NCI-H2196 treated with DMSO at 0.1 percent for 48 hours (cell line): Measurements from ENCODE around the gene DAPK3.
A peak's percentile ranks its signal among the peaks of the same experiment; 100 is the strongest.
"Not testable (repeated sequence)": the region's sequence is repeated elsewhere in the genome, so short reads cannot be mapped to it uniquely, and the experiment has no call there.

Source experiments
- DNase-seq: peaks from one replicate; lab custom pipeline; 2025; ENCODE audit not compliant: unreplicated experiment; lab: John Stamatoyannopoulos, UW

The DAPK3 gene

GRCh38 chr19:4005436-4005835 is 34.5 kb upstream of the DAPK3 start:
- not testable (repeated sequence) for DNase-seq

DNA sequence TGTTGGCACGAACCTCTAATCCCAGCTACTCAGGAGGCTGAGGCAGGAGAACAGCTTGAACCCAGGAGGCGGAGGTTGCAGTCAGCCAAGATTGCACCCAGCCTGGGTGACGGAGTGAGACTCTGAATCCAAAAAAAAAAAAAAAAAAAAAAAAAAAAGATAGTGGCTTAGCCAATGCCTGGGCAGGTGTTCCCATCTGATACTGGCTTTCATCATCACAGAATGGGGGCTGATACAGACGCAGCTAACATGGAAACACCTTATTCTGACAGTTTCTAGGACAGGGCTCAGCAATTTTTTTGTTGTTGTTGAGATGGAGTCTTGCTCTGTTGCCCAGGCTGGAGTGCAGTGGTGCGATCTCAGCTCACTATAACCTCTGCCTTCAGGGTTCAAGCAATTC is 29.9 kb upstream of the DAPK3 start:
- DNase-seq: not testable (repeated sequence)

DNA sequence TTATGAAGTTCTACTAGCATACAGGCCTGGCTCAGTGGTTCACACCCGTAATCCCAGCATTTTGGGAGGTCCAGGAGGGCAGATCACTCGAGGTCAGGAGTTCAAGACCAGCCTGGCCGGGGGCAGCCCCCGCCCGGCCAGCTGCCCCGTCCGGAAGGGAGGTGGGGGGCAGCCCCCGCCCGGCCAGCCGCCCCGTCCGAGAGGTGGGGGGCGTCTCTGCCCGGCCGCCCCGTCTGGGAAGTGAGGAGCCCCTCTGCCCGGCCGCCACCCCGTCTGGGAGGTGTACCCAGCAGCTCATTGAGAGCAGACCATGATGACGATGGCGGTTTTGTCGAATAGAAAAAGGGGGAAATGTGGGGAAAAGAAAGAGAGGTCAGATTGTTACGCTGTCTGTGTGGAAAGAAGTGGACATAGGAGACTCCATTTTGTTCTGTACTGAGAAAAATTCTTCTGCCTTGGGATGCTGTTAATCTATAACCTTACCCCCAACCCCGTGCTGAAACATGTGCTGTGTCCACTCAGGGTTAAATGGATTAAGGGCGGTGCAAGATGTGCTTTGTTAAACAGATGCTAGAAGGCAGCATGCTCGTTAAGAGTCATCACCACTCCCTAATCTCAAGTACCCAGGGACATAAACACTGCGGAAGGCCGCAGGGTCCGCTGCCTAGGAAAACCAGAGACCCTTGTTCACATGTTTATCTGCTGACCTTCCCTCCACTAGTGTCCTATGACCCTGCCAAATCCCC is 27.9 kb upstream of the DAPK3 start:
- DNase-seq: not testable (repeated sequence)

GRCh38 chr19:3995607-3996006 is 24.7 kb upstream of the DAPK3 start:
- DNase-seq: no peak

DNA sequence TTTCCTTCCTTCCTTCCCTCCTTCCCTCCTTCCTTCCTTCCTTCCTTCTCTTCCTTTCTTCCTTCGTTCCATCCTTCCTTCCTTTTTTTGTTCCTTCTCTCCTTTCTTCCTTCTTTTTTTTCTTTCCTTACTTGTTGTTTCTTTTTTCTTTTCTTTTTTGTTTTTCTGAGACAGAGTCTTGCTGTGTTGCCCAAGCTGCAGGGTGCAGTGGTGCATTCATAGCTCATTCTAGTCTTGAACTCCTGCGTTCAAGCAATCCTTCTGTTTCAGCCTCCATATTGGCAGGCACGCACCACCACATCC is 19.9 kb upstream of the DAPK3 start:
- DNase-seq: no peak

- DNase-seq: peak; percentile 81
Measured at GRCh38 chr19:3987619-3988371, 16.9 kb upstream of the DAPK3 start.

DNA sequence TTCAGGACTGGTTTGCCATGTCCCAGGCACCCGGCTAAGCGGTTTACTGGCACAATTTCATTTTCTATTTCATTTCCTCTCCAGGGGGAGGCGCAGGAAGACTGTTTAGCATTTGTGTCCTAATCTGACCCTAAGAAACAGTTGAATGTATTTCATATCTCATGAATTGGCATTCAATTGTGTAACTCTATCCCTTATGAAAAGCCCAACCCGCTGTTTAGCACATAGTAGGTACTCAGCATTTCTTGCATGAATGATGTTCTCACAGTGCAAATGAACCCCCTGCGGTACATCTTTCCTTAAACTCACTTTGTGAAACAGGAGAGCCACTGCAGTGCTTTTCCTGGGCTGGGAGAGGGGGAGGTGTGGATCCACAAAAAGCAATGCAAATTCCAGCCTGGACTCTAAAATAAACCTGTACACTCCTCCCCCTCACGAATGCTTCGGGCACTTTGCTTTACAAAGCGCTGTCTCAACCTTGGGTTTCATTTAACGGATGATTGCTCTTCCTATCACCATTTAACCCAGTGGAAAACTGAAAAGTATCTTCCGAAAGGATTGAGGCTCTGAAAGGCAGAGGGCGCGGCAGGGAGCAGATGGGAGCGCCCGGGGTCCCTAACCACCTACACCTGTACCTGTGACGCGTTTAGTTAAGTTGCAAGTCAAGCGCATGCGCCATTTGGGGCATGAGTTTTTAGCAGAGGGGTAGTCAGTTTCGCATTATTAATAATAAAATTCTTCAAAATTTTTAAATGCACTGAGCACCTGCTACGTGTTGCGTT is 15.6 kb upstream of the DAPK3 start:
- DNase-seq: peak; percentile 87

DNA sequence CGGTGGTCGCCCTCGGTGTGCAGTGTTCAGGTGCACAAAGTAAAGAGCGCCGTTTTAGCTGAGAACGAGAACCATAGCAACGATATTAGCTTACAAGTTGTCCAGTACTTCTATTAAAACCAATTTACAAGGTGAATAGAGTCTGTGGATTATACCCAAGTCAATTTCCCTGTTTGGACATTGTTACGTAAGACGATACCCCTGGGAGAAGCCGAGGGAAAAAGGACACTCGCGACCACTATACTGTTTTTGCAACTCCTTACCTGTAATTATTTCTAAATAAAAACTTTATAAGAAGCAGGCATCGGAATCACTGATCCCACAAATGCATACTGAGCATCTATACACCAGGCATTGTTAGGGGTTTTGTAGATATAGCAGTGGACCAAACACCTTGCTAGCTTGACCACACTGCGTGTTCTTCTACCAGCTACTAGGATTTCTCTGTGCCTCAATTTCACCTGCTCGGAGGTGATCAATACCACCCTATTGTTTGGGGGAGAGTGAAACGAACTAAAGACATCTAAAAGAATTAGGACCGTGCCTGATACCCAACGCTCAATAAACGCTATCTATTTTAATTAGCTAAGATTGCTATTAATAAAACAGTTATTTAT is 14.9 kb upstream of the DAPK3 start:
- DNase-seq: peak; percentile 52

DNA sequence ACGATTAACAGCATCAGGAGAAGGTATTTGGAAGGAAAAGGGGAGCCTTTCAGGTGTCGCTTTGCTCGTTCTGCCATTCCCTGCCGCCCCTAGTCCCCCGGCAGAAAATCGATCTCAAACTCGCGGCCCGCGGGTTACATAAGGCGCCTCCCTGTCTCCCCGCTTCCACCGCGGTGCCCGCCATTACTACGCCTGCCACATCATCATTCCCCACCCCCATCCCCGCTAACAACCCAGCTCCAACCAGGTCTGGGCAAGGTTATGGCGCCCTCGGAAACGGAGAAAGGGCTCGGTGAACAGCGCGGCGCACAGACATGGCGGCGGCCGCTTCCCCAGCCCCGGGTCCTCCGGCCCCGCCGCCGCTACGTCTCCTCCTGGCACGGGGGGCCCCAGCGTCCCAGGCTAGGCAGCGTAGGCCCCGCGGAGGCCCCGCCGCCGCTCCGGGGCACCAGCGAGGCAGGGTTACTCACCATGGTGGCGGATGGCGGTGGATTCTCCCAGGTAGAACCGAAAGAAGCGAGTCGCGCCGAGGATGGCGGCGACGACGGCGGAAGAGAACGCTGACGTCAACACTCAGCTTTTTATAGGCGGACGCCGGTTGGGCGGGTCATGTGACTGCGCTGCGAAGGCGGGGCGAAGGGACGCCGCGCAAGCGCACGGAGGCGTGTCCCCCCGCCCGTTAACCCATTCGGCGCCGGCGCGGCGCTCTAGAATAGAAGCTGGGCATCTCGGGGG is 14.2 kb upstream of the DAPK3 start, which contains the start of gene EEF2:
Gene EEF2 (minus strand): TSS at position 556 of the 735 bp plus-strand sequence. CDS start 83 bp downstream, at position 473.
- peak; percentile 81 for DNase-seq

- no peak for DNase-seq
Measured at GRCh38 chr19:3984584-3984907, 13.6 kb upstream of the DAPK3 start.

DNA sequence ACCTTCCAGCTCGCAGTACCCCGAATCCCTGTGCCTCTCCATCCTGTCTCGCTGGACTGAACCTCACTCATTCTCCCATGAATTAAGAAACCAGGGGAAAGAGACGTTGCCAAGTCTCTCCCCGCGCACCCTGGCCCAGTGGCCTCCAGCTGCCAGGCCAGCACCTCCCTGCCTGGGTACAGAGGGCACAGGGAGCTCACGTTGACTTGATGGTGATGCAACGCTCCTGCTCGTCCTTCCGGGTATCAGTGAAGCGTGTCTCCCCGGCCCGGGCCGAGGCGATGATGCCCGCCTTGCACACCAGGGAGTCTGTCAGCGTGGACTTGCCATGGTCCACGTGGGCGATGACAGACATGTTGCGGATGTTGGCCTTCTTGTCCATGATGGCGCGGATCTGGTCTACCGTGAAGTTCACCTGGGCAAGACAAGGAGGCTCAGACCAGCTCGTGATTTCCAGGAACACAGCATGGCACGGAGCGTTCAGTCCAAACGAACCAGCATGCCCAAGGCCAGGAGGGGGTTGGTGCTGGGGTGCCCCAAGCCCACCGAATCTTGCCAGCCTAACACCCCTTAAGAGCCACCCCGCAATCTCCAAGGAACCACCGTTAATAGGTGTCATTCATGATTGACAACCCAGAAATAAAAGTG is 13.2 kb upstream of the DAPK3 start:
- no peak for DNase-seq

DNA sequence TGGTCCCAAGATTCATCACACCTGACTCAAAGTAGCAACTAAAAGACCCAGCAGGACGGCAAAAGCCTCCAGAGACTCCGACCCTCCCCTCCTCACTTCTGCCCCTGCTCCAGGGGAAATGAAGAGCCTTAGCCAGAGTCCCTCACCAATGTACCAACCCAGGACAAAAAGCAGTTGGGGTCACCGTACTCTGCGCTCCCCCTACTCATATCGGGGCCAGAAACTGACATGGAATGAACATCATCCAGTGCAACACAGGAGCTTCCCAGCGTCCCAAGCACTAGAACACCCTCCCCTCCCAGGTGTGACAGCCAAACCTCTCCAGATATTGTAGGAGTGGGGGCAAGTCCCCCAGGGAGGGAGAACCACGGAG is 12.6 kb upstream of the DAPK3 start:
- no peak for DNase-seq

DNA sequence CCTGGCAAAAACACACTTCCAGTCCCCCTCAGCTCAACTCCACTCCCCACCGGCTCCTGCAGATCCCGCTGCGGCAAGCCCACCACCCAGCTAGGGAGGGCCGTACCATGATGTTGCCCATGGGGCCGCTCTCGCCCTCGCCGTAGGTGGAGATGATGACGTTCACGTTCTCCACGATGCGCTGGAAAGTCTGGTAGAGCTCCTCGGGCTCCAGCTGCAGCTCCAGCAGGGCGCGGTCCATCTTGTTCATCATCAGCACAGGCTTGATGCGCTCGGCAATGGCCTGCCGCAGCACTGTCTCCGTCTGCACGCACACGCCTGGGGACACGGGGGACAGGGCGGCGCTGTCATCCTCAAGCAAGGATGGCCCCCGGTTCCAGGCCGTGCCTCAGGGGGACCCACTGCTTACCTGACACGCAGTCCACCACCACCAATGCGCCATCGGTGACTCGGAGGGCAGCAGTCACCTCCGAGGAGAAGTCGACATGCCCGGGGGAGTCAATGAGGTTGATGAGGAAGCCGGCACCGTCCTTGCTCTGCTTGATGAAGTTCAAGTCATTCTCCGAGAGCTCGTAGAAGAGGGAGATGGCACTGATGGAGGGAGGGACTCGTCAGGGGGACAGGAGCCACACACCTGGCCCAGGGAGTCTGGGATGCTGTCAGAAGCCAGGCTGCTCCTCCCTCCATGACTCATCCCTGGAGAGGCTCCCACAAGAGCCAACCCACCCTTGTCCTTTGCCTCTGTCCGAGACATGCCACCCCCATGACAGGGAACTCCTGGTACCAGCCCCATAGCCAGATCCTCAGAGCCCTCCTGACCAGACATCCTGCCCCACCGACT is 12.0 kb upstream of the DAPK3 start:
- DNase-seq: no peak

GRCh38 chr19:3981736-3982681 is 11.1 kb upstream of the DAPK3 start:
- no peak for DNase-seq

GRCh38 chr19:3981373-3981735 is 10.5 kb upstream of the DAPK3 start:
- DNase-seq: no peak

- no peak for DNase-seq
Measured at GRCh38 chr19:3980353-3981251, 9.7 kb upstream of the DAPK3 start.

DNA sequence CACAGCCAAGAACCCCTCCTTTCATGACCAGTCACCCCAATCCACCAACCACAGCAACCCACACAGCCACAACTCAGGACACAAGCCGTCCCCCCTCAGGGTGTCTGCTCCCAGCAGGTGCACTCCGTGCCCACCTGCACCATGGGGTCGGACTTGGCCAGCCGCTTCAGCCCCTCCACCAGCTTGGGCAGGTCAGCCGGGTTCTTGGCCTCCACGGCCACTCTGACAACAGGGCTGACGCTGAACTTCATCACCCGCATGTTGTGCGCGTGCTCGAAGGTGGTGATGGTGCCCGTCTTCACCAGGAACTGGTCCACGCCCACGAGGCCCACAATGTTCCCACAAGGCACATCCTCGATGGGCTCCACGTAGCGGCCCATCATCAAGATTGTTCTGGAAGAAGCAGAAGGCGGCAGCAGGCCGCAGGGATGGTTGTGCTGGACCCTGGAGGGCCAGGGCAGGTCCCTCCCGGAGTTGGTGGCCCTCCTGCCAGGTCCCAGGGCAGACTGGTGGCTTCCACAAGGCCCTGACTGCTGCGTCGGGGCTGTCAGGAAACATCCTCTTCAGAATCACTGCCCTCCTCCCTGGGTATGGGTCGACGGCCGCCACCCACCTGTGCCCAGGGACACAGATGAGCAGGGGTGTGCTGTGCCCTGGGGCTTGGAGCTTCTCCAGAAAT is 8.9 kb upstream of the DAPK3 start:
- DNase-seq: no peak
